Panc1 (cell line): ENCODE data around the gene FBXO42.

Experiments
- POLR2AphosphoS5 ChIP-seq: IDR thresholded peaks from 2 replicates; pipeline ENCODE4 v1.6.1; 2012; ENCODE audit warnings: mild to moderate bottlenecking, low read depth, low read length, moderate library complexity
- SIN3A ChIP-seq: IDR thresholded peaks from 2 replicates; pipeline ENCODE4 v1.6.1; 2012; ENCODE audit warnings: low read depth, mild to moderate bottlenecking, low read length, moderate library complexity, borderline replicate concordance; ENCODE audit not compliant: insufficient read depth
- TF ChIP-seq, protein P1 (sequence below): fragments of 450-650 bp; IDR thresholded peaks from 2 replicates; pipeline ENCODE4 v1.5.1; 2017; ENCODE audit warnings: mild to moderate bottlenecking
- TF ChIP-seq, protein P2 (sequence below), 2 experiments: IDR thresholded peaks; 2 replicates each; pipeline ENCODE4 v1.6.1; 2011 to 2012; ENCODE audit warnings: low read depth in 2 of 2, control low read depth in 1 of 2, low read length in 1 of 2, mild to moderate bottlenecking in 1 of 2, moderate library complexity in 1 of 2; ENCODE audit not compliant: insufficient read depth in 1 of 2

DNA sequence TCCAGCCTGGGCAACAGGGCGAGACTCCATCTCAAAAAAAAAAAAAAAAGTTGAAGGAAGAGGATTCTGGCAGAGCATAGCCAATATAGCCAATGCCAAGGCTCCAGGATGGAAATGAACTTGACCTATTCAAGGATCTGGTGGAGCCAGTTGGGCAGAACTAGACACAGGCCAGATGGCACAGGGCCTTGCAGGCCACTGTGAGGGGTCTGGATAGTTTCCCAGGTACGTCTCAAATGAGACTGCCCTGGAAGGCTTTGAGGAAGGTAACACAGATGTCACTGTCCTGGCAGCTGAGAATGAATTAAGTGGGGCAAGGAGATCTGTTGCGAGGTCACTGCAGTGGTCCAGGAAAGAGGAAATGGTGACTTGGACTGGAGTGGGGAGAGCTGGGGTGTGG, 127.8 kb downstream of the FBXO42 start:
- TF ChIP-seq POLR2AphosphoS5 (no peak), SIN3A (no peak)
- TF ChIP-seq, protein P1, sequence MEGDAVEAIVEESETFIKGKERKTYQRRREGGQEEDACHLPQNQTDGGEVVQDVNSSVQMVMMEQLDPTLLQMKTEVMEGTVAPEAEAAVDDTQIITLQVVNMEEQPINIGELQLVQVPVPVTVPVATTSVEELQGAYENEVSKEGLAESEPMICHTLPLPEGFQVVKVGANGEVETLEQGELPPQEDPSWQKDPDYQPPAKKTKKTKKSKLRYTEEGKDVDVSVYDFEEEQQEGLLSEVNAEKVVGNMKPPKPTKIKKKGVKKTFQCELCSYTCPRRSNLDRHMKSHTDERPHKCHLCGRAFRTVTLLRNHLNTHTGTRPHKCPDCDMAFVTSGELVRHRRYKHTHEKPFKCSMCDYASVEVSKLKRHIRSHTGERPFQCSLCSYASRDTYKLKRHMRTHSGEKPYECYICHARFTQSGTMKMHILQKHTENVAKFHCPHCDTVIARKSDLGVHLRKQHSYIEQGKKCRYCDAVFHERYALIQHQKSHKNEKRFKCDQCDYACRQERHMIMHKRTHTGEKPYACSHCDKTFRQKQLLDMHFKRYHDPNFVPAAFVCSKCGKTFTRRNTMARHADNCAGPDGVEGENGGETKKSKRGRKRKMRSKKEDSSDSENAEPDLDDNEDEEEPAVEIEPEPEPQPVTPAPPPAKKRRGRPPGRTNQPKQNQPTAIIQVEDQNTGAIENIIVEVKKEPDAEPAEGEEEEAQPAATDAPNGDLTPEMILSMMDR = no peak
- TF ChIP-seq, protein P2, sequence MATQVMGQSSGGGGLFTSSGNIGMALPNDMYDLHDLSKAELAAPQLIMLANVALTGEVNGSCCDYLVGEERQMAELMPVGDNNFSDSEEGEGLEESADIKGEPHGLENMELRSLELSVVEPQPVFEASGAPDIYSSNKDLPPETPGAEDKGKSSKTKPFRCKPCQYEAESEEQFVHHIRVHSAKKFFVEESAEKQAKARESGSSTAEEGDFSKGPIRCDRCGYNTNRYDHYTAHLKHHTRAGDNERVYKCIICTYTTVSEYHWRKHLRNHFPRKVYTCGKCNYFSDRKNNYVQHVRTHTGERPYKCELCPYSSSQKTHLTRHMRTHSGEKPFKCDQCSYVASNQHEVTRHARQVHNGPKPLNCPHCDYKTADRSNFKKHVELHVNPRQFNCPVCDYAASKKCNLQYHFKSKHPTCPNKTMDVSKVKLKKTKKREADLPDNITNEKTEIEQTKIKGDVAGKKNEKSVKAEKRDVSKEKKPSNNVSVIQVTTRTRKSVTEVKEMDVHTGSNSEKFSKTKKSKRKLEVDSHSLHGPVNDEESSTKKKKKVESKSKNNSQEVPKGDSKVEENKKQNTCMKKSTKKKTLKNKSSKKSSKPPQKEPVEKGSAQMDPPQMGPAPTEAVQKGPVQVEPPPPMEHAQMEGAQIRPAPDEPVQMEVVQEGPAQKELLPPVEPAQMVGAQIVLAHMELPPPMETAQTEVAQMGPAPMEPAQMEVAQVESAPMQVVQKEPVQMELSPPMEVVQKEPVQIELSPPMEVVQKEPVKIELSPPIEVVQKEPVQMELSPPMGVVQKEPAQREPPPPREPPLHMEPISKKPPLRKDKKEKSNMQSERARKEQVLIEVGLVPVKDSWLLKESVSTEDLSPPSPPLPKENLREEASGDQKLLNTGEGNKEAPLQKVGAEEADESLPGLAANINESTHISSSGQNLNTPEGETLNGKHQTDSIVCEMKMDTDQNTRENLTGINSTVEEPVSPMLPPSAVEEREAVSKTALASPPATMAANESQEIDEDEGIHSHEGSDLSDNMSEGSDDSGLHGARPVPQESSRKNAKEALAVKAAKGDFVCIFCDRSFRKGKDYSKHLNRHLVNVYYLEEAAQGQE (IDR thresholded peaks at IDR 0.05; ENCODE audit: insufficient read depth in 1 of 2, low read depth in 2 of 2, low read length in 1 of 2) = no peak
